MM.1S (cell line): Measurements from ENCODE around the gene SLC9A5.

ENCODE experiments used
- DNase-seq: peaks from one replicate; pipeline ENCODE4 v3.0.0-alpha.2; 2015
- H2AFZ ChIP-seq: fragments of 300-600 bp; sonication (generic); 2 replicates; pipeline ENCODE4 v1.6.0; 2016; ENCODE audit warnings: antibody characterized with exemption, low read length
- H3F3A ChIP-seq: fragments of 300-600 bp; sonication (generic); 2 replicates; pipeline ENCODE4 v1.6.1; 2016; ENCODE audit warnings: mild to moderate bottlenecking, antibody characterized with exemption, low read length, moderate library complexity, mixed read lengths; ENCODE audit not compliant: insufficient read depth
- H3K27ac ChIP-seq: fragments of 300-600 bp; sonication (generic); 2 replicates; pipeline ENCODE4 v1.5.1; 2016; ENCODE audit warnings: mild to moderate bottlenecking, low read length
- H3K27me3 ChIP-seq: fragments of 300-600 bp; sonication (generic); replicated peaks from 2 replicates; pipeline ENCODE4 v1.6.0; 2016; ENCODE audit warnings: low read length; ENCODE audit not compliant: insufficient read depth
- H3K36me3 ChIP-seq: fragments of 300-600 bp; sonication (generic); replicated peaks from 2 replicates; pipeline ENCODE4 v1.6.1; 2016; ENCODE audit warnings: mild to moderate bottlenecking, low read length, mixed read lengths; ENCODE audit not compliant: insufficient read depth
- H3K4me1 ChIP-seq: fragments of 300-600 bp; sonication (generic); 2 replicates; pipeline ENCODE4 v1.6.1; 2016; ENCODE audit warnings: low read length, mixed read lengths
- H3K4me2 ChIP-seq: fragments of 300-600 bp; sonication (generic); 2 replicates; pipeline ENCODE4 v1.6.0; 2016; ENCODE audit warnings: low read depth, low read length
- H3K4me3 ChIP-seq: fragments of 300-600 bp; sonication (generic); 2 replicates; pipeline ENCODE4 v1.5.1; 2016; ENCODE audit warnings: low read length, mixed read lengths
- H3K79me2 ChIP-seq: fragments of 300-600 bp; sonication (generic); 2 replicates; pipeline ENCODE4 v1.6.1; 2016; ENCODE audit warnings: mixed run types, low read length, mixed read lengths
- H3K9ac ChIP-seq: fragments of 300-600 bp; sonication (generic); 2 replicates; pipeline ENCODE4 v1.6.1; 2016; ENCODE audit warnings: low read length, mixed read lengths
- H3K9me2 ChIP-seq: fragments of 300-600 bp; sonication (generic); replicated peaks from 2 replicates; pipeline ENCODE4 v1.6.1; 2016; ENCODE audit warnings: mild to moderate bottlenecking, low read length, mixed read lengths; ENCODE audit not compliant: insufficient read depth
- H3K9me3 ChIP-seq: fragments of 300-600 bp; sonication (generic); replicated peaks from 2 replicates; pipeline ENCODE4 v1.6.1; 2016; ENCODE audit warnings: mild to moderate bottlenecking, low read length, mixed read lengths; ENCODE audit not compliant: insufficient read depth
- H4K20me1 ChIP-seq: fragments of 300-600 bp; sonication (generic); 2 replicates; pipeline ENCODE4 v1.6.1; 2016; ENCODE audit warnings: mild to moderate bottlenecking, low read length, moderate library complexity, mixed read lengths; ENCODE audit not compliant: insufficient read depth
- EZH2 ChIP-seq: fragments of 300-600 bp; sonication (generic); optimal IDR thresholded peaks from 2 replicates; pipeline ENCODE3; 2017; ENCODE audit warnings: low read depth, mild to moderate bottlenecking, antibody characterized with exemption, low read length, mixed read lengths
- EZH2phosphoT487 ChIP-seq: fragments of 300-600 bp; sonication (generic); IDR thresholded peaks from 2 replicates; pipeline ENCODE4 v1.6.1; 2018; ENCODE audit warnings: antibody characterized with exemption, low read length
- TF ChIP-seq, protein P1 (sequence below): fragments of 300-600 bp; sonication (generic); IDR thresholded peaks from 2 replicates; pipeline ENCODE4 v1.5.1; 2016; ENCODE audit warnings: antibody characterized with exemption, low read length, mixed read lengths

The SLC9A5 gene

DNA sequence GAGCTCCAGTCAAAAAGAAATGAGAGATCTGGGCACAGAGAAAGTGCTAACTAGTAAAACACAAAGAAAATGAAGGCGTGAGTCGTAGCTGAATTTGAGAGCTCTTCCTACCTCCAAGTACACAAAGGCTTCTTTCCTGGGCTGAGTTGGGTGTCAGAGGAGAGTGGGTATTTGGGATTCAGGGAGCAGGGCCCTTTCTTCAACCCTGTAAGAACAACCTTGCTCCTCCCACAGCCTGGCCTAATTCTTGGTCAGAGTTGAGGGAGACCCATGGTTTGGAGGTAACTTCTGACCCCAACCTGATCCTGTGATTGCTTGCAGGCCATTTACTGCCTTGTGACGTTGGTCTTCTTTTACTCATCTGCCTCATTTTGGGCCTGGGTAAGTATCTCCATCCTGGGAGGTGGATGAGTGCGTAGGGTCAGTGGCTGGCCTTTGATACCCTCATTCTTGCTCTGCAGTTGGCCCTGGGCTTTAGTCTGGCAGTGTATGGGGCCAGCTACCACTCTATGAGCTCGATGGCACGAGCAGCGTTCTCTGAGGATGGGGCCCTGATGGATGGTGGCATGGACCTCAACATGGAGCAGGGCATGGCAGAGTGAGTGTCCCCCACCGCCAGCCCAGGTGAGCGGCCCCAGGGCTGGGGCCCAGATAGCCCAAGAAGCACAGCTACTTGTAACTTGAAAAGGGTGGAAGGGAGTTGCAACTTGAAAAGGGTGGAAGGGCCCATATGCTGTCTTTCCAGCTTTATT is 20.6 kb upstream of the SLC9A5 start:
- no peak for DNase-seq
- Histone ChIP-seq H3K36me3 (no peaks in the 10 kb centered on the region; the same call in 1 of the 2 replicates), H3K9me2 (no peaks in the 10 kb centered on the region), H3K4me2 (peak overlapping the region; percentile 91), H2AFZ (no peak overlapping the region), H3K4me1 (peaks cover 12% of the 10 kb centered on the region), H3K27ac (no peak overlapping the region), H3F3A (no peaks in the 10 kb centered on the region; the same call in 1 of the 2 replicates), H3K4me3 (peak overlapping the region; percentile 96), H3K9me3 (no peaks in the 10 kb centered on the region), H3K9ac (peak overlapping the region; percentile 92), H4K20me1 (no peaks in the 10 kb centered on the region), H3K79me2 (peaks cover 31% of the 10 kb centered on the region), H3K27me3 (no peaks in the 10 kb centered on the region)
- TF ChIP-seq EZH2: no peak
- TF ChIP-seq, protein P1, sequence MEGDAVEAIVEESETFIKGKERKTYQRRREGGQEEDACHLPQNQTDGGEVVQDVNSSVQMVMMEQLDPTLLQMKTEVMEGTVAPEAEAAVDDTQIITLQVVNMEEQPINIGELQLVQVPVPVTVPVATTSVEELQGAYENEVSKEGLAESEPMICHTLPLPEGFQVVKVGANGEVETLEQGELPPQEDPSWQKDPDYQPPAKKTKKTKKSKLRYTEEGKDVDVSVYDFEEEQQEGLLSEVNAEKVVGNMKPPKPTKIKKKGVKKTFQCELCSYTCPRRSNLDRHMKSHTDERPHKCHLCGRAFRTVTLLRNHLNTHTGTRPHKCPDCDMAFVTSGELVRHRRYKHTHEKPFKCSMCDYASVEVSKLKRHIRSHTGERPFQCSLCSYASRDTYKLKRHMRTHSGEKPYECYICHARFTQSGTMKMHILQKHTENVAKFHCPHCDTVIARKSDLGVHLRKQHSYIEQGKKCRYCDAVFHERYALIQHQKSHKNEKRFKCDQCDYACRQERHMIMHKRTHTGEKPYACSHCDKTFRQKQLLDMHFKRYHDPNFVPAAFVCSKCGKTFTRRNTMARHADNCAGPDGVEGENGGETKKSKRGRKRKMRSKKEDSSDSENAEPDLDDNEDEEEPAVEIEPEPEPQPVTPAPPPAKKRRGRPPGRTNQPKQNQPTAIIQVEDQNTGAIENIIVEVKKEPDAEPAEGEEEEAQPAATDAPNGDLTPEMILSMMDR: no peak
- no peak for TF ChIP-seq EZH2phosphoT487

DNA sequence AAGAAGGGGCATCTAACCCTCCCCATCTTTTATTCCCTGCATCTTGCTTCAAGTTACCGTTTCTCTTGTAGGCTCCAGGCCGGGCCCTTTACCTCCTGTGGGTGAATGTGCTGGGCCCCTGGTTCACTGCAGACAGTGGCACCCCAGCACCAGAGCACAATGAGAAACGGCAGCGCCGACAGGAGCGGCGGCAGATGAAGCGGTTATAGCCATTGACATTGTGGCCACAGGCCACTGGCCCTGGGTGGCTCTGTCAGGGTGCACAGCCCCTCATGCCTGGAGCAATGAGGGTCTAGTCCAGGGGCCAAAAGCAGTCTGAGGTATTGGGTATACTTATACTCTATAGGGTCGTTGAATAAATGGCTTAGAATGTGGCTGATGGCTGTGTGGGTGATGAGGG is 19.9 kb upstream of the SLC9A5 start:
- no peaks in the 10 kb centered on the region; the same call in 1 of the 2 replicates for H3K36me3 ChIP-seq
- TF ChIP-seq EZH2phosphoT487 (no peak), EZH2 (no peak)
- TF ChIP-seq, protein P1: no peak
- no peaks in the 10 kb centered on the region for H4K20me1 ChIP-seq
- DNase-seq: no peak
- H3K9ac ChIP-seq: no peak overlapping the region
- H3F3A ChIP-seq: no peaks in the 10 kb centered on the region; the same call in 1 of the 2 replicates
- H3K9me2 ChIP-seq: no peaks in the 10 kb centered on the region
- no peak overlapping the region for H3K4me2 ChIP-seq
- no peak overlapping the region for H2AFZ ChIP-seq
- H3K27me3 ChIP-seq: no peaks in the 10 kb centered on the region
- H3K4me1 ChIP-seq: peaks cover 12% of the 10 kb centered on the region
- no peak overlapping the region for H3K4me3 ChIP-seq
- peaks cover 31% of the 10 kb centered on the region for H3K79me2 ChIP-seq
- H3K27ac ChIP-seq: no peak overlapping the region
- H3K9me3 ChIP-seq: no peaks in the 10 kb centered on the region

DNA sequence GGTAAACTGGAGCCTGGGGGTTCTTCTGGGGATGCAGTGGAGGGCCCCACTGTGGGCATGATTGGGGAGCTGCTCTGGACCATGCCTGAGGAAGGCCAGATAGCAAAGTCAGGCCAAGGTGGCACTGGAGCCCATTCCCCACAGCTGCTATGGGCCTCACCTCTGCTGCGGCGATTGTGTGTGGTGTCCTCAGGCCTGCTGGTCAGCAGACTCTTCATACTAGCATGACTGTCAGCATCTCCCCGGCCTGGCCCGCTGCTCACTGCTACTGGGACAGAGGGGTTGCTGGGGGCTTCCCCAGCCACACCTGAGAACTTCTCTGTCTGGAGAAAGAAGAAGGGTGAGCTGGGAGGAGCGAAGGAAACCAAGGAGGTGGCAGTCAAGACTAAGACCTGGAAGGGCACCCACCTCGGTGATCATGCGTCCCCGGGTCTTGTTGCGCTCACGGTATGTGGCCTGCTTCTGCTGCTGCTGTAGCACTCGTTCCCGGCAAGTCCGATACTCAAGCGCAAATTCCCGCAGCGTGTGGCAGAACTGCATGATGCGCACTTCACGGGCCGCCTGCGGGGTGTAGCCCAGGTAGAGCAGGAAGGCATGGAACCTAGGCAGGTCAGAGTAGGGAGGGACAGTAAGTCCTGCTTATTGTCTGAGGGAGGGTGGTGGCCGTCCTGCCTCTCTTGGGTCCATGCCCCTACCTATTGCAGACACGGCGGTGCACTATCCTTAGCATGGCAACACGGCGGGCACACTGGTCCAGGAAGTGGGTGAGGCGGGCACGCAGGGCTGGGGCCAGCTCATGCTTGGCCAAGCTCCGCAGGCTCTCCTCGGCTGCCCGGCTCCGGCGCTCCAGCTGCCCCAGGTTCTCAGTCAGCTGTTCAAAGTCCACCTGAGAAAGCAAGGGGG is 18.6 kb upstream of the SLC9A5 start:
- H3F3A ChIP-seq: no peaks in the 10 kb centered on the region; the same call in none of the 2 replicates
- no peak for TF ChIP-seq EZH2phosphoT487
- no peaks in the 10 kb centered on the region for H4K20me1 ChIP-seq
- H3K79me2 ChIP-seq: peaks cover 31% of the 10 kb centered on the region
- H3K4me1 ChIP-seq: peaks cover 12% of the 10 kb centered on the region
- no peaks in the 10 kb centered on the region for H3K9me3 ChIP-seq
- no peaks in the 10 kb centered on the region for H3K27me3 ChIP-seq
- H3K36me3 ChIP-seq: no peaks in the 10 kb centered on the region; the same call in 1 of the 2 replicates
- no peak overlapping the region for H3K4me3 ChIP-seq
- H3K27ac ChIP-seq: no peak overlapping the region
- H3K9ac ChIP-seq: no peak overlapping the region
- H3K9me2 ChIP-seq: no peaks in the 10 kb centered on the region
- H2AFZ ChIP-seq: no peak overlapping the region
- DNase-seq: no peak
- no peak overlapping the region for H3K4me2 ChIP-seq
